HepG2 (cell line): ENCODE data around the gene TUT7. TPM values are rescaled to one million over a fixed set of nuclear protein-coding genes. Genes with fewer than 3 reads are reported as not detected.
A peak's percentile ranks its signal among the peaks of the same experiment; 100 is the strongest.

ENCODE experiments used
- BRD4 ChIP-seq: sonication (generic); formaldehyde crosslinking; IDR thresholded peaks from 2 replicates; pipeline ENCODE4 v1.4.0; 2020; ENCODE audit warnings: missing genetic modification reagents
- DZIP1 ChIP-seq: sonication (generic); formaldehyde crosslinking; IDR thresholded peaks from 2 replicates; pipeline ENCODE4 v1.5.0; 2020; ENCODE audit warnings: mild to moderate bottlenecking, missing genetic modification reagents
- ETV5 ChIP-seq: IDR thresholded peaks from 2 replicates; pipeline ENCODE4 v1.6.1; 2018; ENCODE audit warnings: missing biosample characterization, missing genetic modification reagents, inconsistent platforms, borderline replicate concordance
- HOXA3 ChIP-seq: sonication (generic); formaldehyde crosslinking; IDR thresholded peaks from 2 replicates; pipeline ENCODE4 v1.5.0; 2020; ENCODE audit warnings: missing genetic modification reagents
- HOXA9 ChIP-seq: sonication (generic); formaldehyde crosslinking; IDR thresholded peaks from 2 replicates; pipeline ENCODE4 v1.8.1; 2022; ENCODE audit warnings: missing genetic modification reagents, mild to moderate bottlenecking, moderate library complexity, borderline replicate concordance
- KLF6 ChIP-seq: IDR thresholded peaks from 2 replicates; pipeline ENCODE4 v1.8.0; 2016; ENCODE audit warnings: missing biosample characterization, missing genetic modification reagents
- MAF1 ChIP-seq: sonication (generic); formaldehyde crosslinking; IDR thresholded peaks from 2 replicates; pipeline ENCODE4 v1.5.0; 2020; ENCODE audit warnings: missing genetic modification reagents, borderline replicate concordance
- NCOA1 ChIP-seq: sonication (generic); formaldehyde crosslinking; IDR thresholded peaks from 2 replicates; pipeline ENCODE4 v1.9.0; 2021; ENCODE audit warnings: missing genetic modification reagents
- NR2C2 ChIP-seq: sonication (generic); formaldehyde crosslinking; IDR thresholded peaks from 2 replicates; pipeline ENCODE4 v1.4.0; 2020; ENCODE audit warnings: missing genetic modification reagents, mild to moderate bottlenecking, moderate library complexity, borderline replicate concordance
- REPIN1 ChIP-seq: sonication (generic); formaldehyde crosslinking; IDR thresholded peaks from 2 replicates; pipeline ENCODE4 v1.8.0; 2022; ENCODE audit warnings: missing genetic modification reagents, low read depth, mild to moderate bottlenecking, borderline replicate concordance
- SALL1 ChIP-seq: sonication (generic); formaldehyde crosslinking; IDR thresholded peaks from 2 replicates; pipeline ENCODE4 v1.8.0; 2022; ENCODE audit warnings: mild to moderate bottlenecking, missing genetic modification reagents
- THYN1 ChIP-seq: sonication (generic); formaldehyde crosslinking; IDR thresholded peaks from 2 replicates; pipeline ENCODE4 v1.8.1; 2023; ENCODE audit warnings: low read depth, mild to moderate bottlenecking, moderate library complexity, missing genetic modification reagents, borderline replicate concordance
- ZNF282 ChIP-seq: fragments of 450-650 bp; IDR thresholded peaks from 2 replicates; pipeline ENCODE4 v1.6.1; 2018; ENCODE audit not compliant: partially characterized antibody
- ZNF800 ChIP-seq: sonication (generic); formaldehyde crosslinking; IDR thresholded peaks from 2 replicates; pipeline ENCODE4 v1.4.0; 2020; ENCODE audit warnings: missing genetic modification reagents
- polyA plus RNA-seq, 8 experiments: library from polyadenylated mRNA; depleted of rRNA in 3 of 8; stranded (reverse) in 7 of 8; unstranded in 1 of 8; fragments of >200 nt; fragmentation: Illumina TruSeq in 4 of 8; extraction: Trizol in 4 of 8; gene quantifications; 2 replicates each; pipeline versions ENCODE4 v1.2.1 to v1.2.3, GENCODE V29; 2011 to 2016; ENCODE audit warnings: low read depth in 4 of 8, missing spikeins in 1 of 8, mixed read lengths in 1 of 8; ENCODE audit not compliant: insufficient read depth in 1 of 8
- total RNA-seq, 5 experiments: library from RNA; depleted of rRNA; stranded (reverse); fragments of >200 nt; fragmentation: Illumina TruSeq; extraction: Trizol; gene quantifications; 2 replicates each; pipeline ENCODE4 v1.2.3, GENCODE V29; 2016; ENCODE audit warnings: low read depth in 1 of 5
- TF ChIP-seq, protein P1 (sequence below): sonication (generic); formaldehyde crosslinking; IDR thresholded peaks from 2 replicates; pipeline ENCODE4 v1.8.1; 2023; ENCODE audit warnings: missing genetic modification reagents, mild to moderate bottlenecking, borderline replicate concordance
- TF ChIP-seq, protein P2 (sequence below): sonication (generic); formaldehyde crosslinking; IDR thresholded peaks from 2 replicates; pipeline ENCODE4 v1.5.0; 2020; ENCODE audit warnings: mild to moderate bottlenecking, missing genetic modification reagents
- TF ChIP-seq, protein P3 (sequence below), 2 experiments: fragments of 450-650 bp in 1 of 2; sonication (generic) in 1 of 2; formaldehyde crosslinking; IDR thresholded peaks; 2 replicates each; pipeline versions ENCODE4 v1.5.0 to v1.8.0; 2020 to 2022; ENCODE audit warnings: mild to moderate bottlenecking in 1 of 2, missing genetic modification reagents in 1 of 2

Gene TUT7
- total and polyA plus RNA-seq, 2 of the 13 experiments (the other 11 are each of a cell fraction or from before 2014, with no cell fraction given) = 12.0 to 19.4 TPM

DNA sequence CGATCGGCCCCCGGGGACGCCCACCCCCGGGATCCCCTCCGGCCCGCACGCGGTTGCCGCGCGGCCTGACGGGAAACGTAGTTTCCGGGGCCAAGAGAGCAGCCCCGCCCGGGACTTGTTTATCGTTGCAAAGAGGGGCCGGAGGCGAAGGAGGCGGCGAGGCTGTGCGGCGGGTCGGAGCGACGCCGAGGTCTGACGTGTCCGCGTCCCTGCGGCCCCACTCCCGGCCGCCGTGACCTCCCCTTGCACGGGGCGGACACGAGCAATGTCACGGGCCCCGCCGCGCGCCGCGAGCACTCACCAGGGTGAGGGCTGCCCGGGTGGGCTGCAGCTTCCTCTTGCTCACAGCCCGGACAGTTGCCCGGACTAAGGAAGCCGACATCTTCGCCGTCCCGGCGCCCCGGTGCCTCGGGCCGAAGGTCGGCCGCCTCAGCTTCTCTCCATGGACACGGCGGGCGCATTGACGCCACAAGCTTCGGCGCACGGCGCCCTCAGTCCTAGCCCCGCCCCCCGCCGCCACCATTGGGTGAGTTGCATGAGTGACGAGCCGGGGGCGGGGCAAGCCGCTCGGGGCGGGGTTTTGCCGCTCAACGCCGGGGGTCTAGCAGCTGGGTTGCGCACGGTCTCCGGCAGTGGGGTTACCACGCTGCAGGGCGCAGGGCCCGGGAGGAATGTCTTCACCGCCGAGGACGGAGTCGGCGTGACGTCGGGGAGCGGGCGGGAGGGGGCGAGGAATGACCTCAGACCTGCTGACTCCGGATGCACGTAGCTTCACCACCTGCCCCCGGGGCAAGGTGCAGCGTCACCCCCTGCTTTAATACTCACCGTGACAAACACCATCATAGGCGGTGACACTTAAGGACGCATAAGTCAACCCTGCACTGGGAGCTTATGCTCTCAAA is 71.9 kb downstream of the TUT7 start, which contains the start of gene ISCA1 (continued):
- TF ChIP-seq DZIP1 (CRISPR knock-in tag) (0 out of 2 replicates have a peak, but pooled peaks have one; percentile 88), SALL1 (CRISPR knock-in tag) (peak; percentile 52), ETV5 (CRISPR knock-in tag) (peak; percentile 42), MAF1 (0 out of 2 replicates have a peak, but pooled peaks have one; percentile 12), REPIN1 (CRISPR knock-in tag) (0 out of 2 replicates have a peak, but pooled peaks have one; percentile 21), ZNF282 (no peak), NCOA1 (CRISPR knock-in tag) (peak; percentile 41; the same call in 1 of the 2 replicates), HOXA3 (peak; percentile 89), THYN1 (CRISPR knock-in tag) (no peak), ZNF800 (CRISPR knock-in tag) (no peak; the same call in 1 of the 2 replicates), NR2C2 (CRISPR knock-in tag) (peak; percentile 93), KLF6 (CRISPR knock-in tag) (0 out of 2 replicates have a peak, but pooled peaks have one; percentile 23), HOXA9 (CRISPR knock-in tag) (0 out of 2 replicates have a peak, but pooled peaks have one; percentile 33), BRD4 (peak; percentile 73; the same call in 1 of the 2 replicates)
- TF ChIP-seq, protein P1, sequence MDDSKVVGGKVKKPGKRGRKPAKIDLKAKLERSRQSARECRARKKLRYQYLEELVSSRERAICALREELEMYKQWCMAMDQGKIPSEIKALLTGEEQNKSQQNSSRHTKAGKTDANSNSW = peak; percentile 69; the same call in 1 of the 2 replicates
- TF ChIP-seq, protein P2, sequence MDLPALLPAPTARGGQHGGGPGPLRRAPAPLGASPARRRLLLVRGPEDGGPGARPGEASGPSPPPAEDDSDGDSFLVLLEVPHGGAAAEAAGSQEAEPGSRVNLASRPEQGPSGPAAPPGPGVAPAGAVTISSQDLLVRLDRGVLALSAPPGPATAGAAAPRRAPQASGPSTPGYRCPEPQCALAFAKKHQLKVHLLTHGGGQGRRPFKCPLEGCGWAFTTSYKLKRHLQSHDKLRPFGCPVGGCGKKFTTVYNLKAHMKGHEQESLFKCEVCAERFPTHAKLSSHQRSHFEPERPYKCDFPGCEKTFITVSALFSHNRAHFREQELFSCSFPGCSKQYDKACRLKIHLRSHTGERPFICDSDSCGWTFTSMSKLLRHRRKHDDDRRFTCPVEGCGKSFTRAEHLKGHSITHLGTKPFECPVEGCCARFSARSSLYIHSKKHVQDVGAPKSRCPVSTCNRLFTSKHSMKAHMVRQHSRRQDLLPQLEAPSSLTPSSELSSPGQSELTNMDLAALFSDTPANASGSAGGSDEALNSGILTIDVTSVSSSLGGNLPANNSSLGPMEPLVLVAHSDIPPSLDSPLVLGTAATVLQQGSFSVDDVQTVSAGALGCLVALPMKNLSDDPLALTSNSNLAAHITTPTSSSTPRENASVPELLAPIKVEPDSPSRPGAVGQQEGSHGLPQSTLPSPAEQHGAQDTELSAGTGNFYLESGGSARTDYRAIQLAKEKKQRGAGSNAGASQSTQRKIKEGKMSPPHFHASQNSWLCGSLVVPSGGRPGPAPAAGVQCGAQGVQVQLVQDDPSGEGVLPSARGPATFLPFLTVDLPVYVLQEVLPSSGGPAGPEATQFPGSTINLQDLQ (CRISPR knock-in tag) = no peak; the same call in 1 of the 2 replicates
- TF ChIP-seq, protein P3, sequence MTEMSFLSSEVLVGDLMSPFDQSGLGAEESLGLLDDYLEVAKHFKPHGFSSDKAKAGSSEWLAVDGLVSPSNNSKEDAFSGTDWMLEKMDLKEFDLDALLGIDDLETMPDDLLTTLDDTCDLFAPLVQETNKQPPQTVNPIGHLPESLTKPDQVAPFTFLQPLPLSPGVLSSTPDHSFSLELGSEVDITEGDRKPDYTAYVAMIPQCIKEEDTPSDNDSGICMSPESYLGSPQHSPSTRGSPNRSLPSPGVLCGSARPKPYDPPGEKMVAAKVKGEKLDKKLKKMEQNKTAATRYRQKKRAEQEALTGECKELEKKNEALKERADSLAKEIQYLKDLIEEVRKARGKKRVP (CRISPR knock-in tag; IDR thresholded peaks at IDR 0.05) = peak in 1 of 2 experiments; percentile 65; a peak in 1 of 4 replicates
